Activated CD8-positive, alpha-beta T cell treated with anti-CD3 and anti-CD28 coated beads for 36 hours (primary cell): ENCODE results near the gene DPM1. TPM values are rescaled to one million over a fixed set of nuclear protein-coding genes. Genes with fewer than 3 reads are reported as not detected.
A peak's percentile ranks its signal among the peaks of the same experiment; 100 is the strongest.

Experiments used
- ATAC-seq: fragments of 200-7000 bp; cut with Tn5 transposase; one replicate; pipeline ENCODE4 v1.10.0; 2021; ENCODE audit warnings: mild to moderate bottlenecking, moderate library complexity
- CTCF ChIA-PET: fragments of 350-600 bp; sonication (Branson Sonifier 250); formaldehyde crosslinking; loops from one replicate; lab custom pipeline; 2021; ENCODE audit warnings: antibody characterized with exemption; lab: Charles Lee
- POLR2A ChIA-PET: fragments of 350-600 bp; sonication (Branson Sonifier 250); formaldehyde crosslinking; loops from one replicate; lab custom pipeline; 2021; ENCODE audit warnings: antibody characterized with exemption; lab: Charles Lee
- DNase-seq: peaks from one replicate; pipeline ENCODE4 v3.0.0-alpha.2; 2020
- H3K27ac Mint-ChIP-seq: one replicate; pipeline ENCODE4 v1.8.0; 2021; ENCODE audit warnings: mild to moderate bottlenecking, mixed read lengths
- H3K27me3 Mint-ChIP-seq: one replicate; pipeline ENCODE4 v1.8.0; 2021; ENCODE audit warnings: mixed read lengths
- H3K36me3 Mint-ChIP-seq: one replicate; pipeline ENCODE4 v1.8.0; 2021; ENCODE audit warnings: low read depth, mixed read lengths
- H3K4me1 Mint-ChIP-seq: one replicate; pipeline ENCODE4 v1.8.0; 2021; ENCODE audit warnings: low read depth, mixed read lengths
- H3K4me3 Mint-ChIP-seq: one replicate; pipeline ENCODE4 v1.8.0; 2021; ENCODE audit warnings: mild to moderate bottlenecking, moderate library complexity, mixed read lengths
- H3K9me3 Mint-ChIP-seq: one replicate; pipeline ENCODE4 v1.8.0; 2021; ENCODE audit warnings: mixed read lengths
- CTCF ChIP-seq: fragments of 200-600 bp; IDR thresholded peaks from one replicate; pipeline ENCODE4 v1.8.0; 2022; ENCODE audit warnings: antibody characterized with exemption, mild to moderate bottlenecking
- intact Hi-C: fragments of 100-400 bp; cut with micrococcal nuclease; formaldehyde crosslinking; loops from one replicate; pipeline ENCODE4 v1.10.0; 2022
- total RNA-seq, 2 experiments: library from RNA; stranded (reverse); gene quantifications; one replicate each; pipeline ENCODE4 v1.2.3, GENCODE V29; 2021

DPM1 gene
- total RNA-seq, 2 experiments from 2014 or later = 66.6 to 75.4 TPM

GRCh38 chr20:50929299-50930138 is 28.8 kb downstream of the DPM1 start:
- CTCF ChIA-PET = interaction anchor here (0.6 to 17.7 kb wide), 28 partner anchors 9 to 205 kb away, joined by 3 to 253 read pairs (median 6); partner anchors contain the start of genes BCAS4, DPM1 and MOCS3
- Mint-ChIP-seq H3K27me3 (no peaks in the 10 kb centered on the region), H3K4me3 (peak overlapping the region; percentile 82), H3K9me3 (no peaks in the 10 kb centered on the region), H3K27ac (peak overlapping the region; percentile 92), H3K36me3 (peaks cover 65% of the 10 kb centered on the region), H3K4me1 (peaks cover 50% of the 10 kb centered on the region)
- peak; percentile 81 for TF ChIP-seq CTCF
- POLR2A ChIA-PET = interaction anchor here (0.6 to 6.2 kb wide), 17 partner anchors 9 to 138 kb away, joined by 3 to 85 read pairs (median 5); partner anchors contain the start of genes BCAS4, DPM1 and MOCS3
- peak; percentile 99 for DNase-seq
- ATAC-seq = peak; percentile 79
- intact Hi-C loops = loop anchor here (5.0 kb wide), 2 partner anchors 112 to 132 kb away; partner anchors contain the start of gene BCAS4

- Mint-ChIP-seq H3K27me3 (no peaks in the 10 kb centered on the region), H3K9me3 (no peaks in the 10 kb centered on the region), H3K4me3 (peak overlapping the region; percentile 82), H3K4me1 (peaks cover 58% of the 10 kb centered on the region), H3K36me3 (peaks cover 66% of the 10 kb centered on the region), H3K27ac (peak overlapping the region; percentile 92)
- DNase-seq (no peak), ATAC-seq (no peak)
- intact Hi-C loops = loop anchor here (5.0 kb wide), 2 partner anchors 111 to 131 kb away; partner anchors contain the start of gene BCAS4
- POLR2A ChIA-PET = interaction anchor here (0.8 to 6.2 kb wide), 11 partner anchors 13 to 138 kb away, joined by 3 to 85 read pairs (median 7); partner anchors contain the start of genes BCAS4, DPM1 and MOCS3
- CTCF ChIA-PET = interaction anchor here (0.6 to 17.7 kb wide), 15 partner anchors 9 to 179 kb away, joined by 3 to 253 read pairs (median 9); partner anchors contain the start of genes BCAS4, DPM1 and MOCS3
- no peak for TF ChIP-seq CTCF
These were observed 29.9 kb downstream of the DPM1 start for GRCh38 chr20:50928469-50928868.

- no peaks in the 10 kb centered on the region for H3K9me3 Mint-ChIP-seq
- ChIA-PET POLR2A (interaction anchor here (0.7 to 2.8 kb wide), 9 partner anchors 11 to 136 kb away, joined by 3 to 17 read pairs (median 4); partner anchors contain the start of genes BCAS4, DPM1 and MOCS3), CTCF (interaction anchor here (1.0 to 17.7 kb wide), 4 partner anchors 10 to 133 kb away, joined by 3 to 253 read pairs (median 18); partner anchors contain the start of gene BCAS4)
- H3K4me1 Mint-ChIP-seq = peaks cover 63% of the 10 kb centered on the region
- intact Hi-C loops = loop anchor here (5.0 kb wide), 2 partner anchors 109 to 129 kb away; partner anchors contain the start of gene BCAS4
- no peaks in the 10 kb centered on the region for H3K27me3 Mint-ChIP-seq
- no peak for ATAC-seq
- H3K4me3 Mint-ChIP-seq = no peak overlapping the region
- no peak for TF ChIP-seq CTCF
- H3K27ac Mint-ChIP-seq = no peak overlapping the region
- no peak for DNase-seq
- H3K36me3 Mint-ChIP-seq = peaks cover 59% of the 10 kb centered on the region
These were observed 31.8 kb downstream of the DPM1 start for GRCh38 chr20:50926530-50926929.

GRCh38 chr20:50924261-50924920 is 33.9 kb downstream of the DPM1 start:
- intact Hi-C loops = no loop called here
- no peak for ATAC-seq
- Mint-ChIP-seq H3K36me3 (peaks cover 54% of the 10 kb centered on the region), H3K27me3 (no peaks in the 10 kb centered on the region), H3K4me3 (no peak overlapping the region), H3K9me3 (no peaks in the 10 kb centered on the region), H3K27ac (peak overlapping the region; percentile 38), H3K4me1 (peaks cover 79% of the 10 kb centered on the region)
- no peak for DNase-seq
- no peak for TF ChIP-seq CTCF
- CTCF ChIA-PET = interaction anchor here (1.3 to 17.7 kb wide), 4 partner anchors 10 to 131 kb away, joined by 3 to 253 read pairs (median 4); partner anchors contain the start of genes BCAS4, DPM1 and MOCS3
- POLR2A ChIA-PET = interaction anchor here (0.8 to 2.8 kb wide), 4 partner anchors 9 to 130 kb away, joined by 3 to 17 read pairs (median 4); no protein-coding TSS in a partner anchor
